GM12878 (cell line): ENCODE results near the gene NXPH1. TPM values are rescaled to one million over a fixed set of nuclear protein-coding genes. Genes with fewer than 3 reads are reported as not detected.

ENCODE experiments used
- ATAC-seq: fragments of 200-7000 bp; cut with Tn5 transposase; 3 replicates; pipeline ENCODE4 v1.9.1; 2020; ENCODE audit warnings: mild to moderate bottlenecking, moderate library complexity
- BruUV-seq: library from RNA; stranded (reverse); fragments of 400-500 nt; replicated peaks from 2 replicates; lab custom pipeline; 2021; lab: Mats Ljungman, UMichigan
- CTCF ChIA-PET: fragments of 300-600 bp; sonication (Branson Sonifier 250); formaldehyde crosslinking; extraction: SDS; loops from one replicate; lab custom pipeline; 2021; ENCODE audit warnings: inconsistent platforms; lab: Yijun Ruan, JAX
- POLR2A ChIA-PET: fragments of 350-600 bp; formaldehyde crosslinking; extraction: SDS; loops from one replicate; lab custom pipeline; 2021; ENCODE audit warnings: inconsistent platforms; lab: Charles Lee
- RAD21 ChIA-PET: fragments of 300-600 bp; sonication (Branson Sonifier 250); formaldehyde crosslinking; loops from one replicate; lab custom pipeline; 2023; ENCODE audit warnings: antibody characterized with exemption; ENCODE audit not compliant: unreplicated experiment; lab: Charles Lee
- SMC1A ChIA-PET: fragments of 300-600 bp; sonication (Branson Sonifier 250); formaldehyde crosslinking; loops from one replicate; lab custom pipeline; 2023; ENCODE audit not compliant: unreplicated experiment, uncharacterized antibody; lab: Charles Lee
- DNase-seq: peaks from one replicate; pipeline ENCODE4 v3.0.0-alpha.2; 2011; ENCODE audit warnings: low read depth, low spot score
- FAIRE-seq: peaks from 3 replicates; lab custom pipeline; 2011; peaks lifted over from hg19 to GRCh38; lab: Jason Lieb, UNC
- H2AFZ ChIP-seq: 2 replicates; pipeline ENCODE4 v1.6.0; 2011; ENCODE audit warnings: low read depth, low read length, control low read depth; ENCODE audit not compliant: control insufficient read depth
- H3K27ac ChIP-seq: 2 replicates; pipeline ENCODE4 v1.5.1; 2011; ENCODE audit warnings: control low read depth; ENCODE audit not compliant: control insufficient read depth, insufficient read depth
- H3K27me3 ChIP-seq, 2 experiments: replicated peaks in 1 of 2; 2 replicates each; pipeline versions ENCODE4 v1.6.0 to v1.6.1; 2011; ENCODE audit warnings: low read length in 1 of 2; ENCODE audit not compliant: control insufficient read depth in 2 of 2, insufficient read depth in 2 of 2
- H3K36me3 ChIP-seq, 2 experiments: 2 replicates each; pipeline ENCODE4 v1.5.1; 2011; ENCODE audit warnings: low read length in 1 of 2; ENCODE audit not compliant: control insufficient read depth in 2 of 2, insufficient read depth in 2 of 2
- H3K4me1 ChIP-seq: 2 replicates; pipeline ENCODE4 v1.6.1; 2011; ENCODE audit warnings: mild to moderate bottlenecking, low read length, moderate library complexity, mixed read lengths; ENCODE audit not compliant: control insufficient read depth, insufficient read depth
- H3K4me2 ChIP-seq: 2 replicates; pipeline ENCODE4 v1.6.0; 2011; ENCODE audit warnings: control low read depth; ENCODE audit not compliant: control insufficient read depth, insufficient read depth
- H3K4me3 ChIP-seq: fragments of 200-600 bp; sonication (generic); 2 replicates; pipeline ENCODE4 v1.5.1; 2016
- H3K79me2 ChIP-seq: 2 replicates; pipeline ENCODE4 v1.6.0; 2011; ENCODE audit warnings: low read length; ENCODE audit not compliant: control insufficient read depth, insufficient read depth
- H3K9ac ChIP-seq: 2 replicates; pipeline ENCODE4 v1.8.0; 2011; ENCODE audit warnings: low read length, control low read depth, mixed read lengths; ENCODE audit not compliant: control insufficient read depth, insufficient read depth
- H3K9me3 ChIP-seq: replicated peaks from 3 replicates; pipeline ENCODE4 v1.5.1; 2011; ENCODE audit warnings: mild to moderate bottlenecking, low read length; ENCODE audit not compliant: control insufficient read depth, insufficient read depth
- H4K20me1 ChIP-seq: 2 replicates; pipeline ENCODE4 v1.6.0; 2011; ENCODE audit not compliant: control insufficient read depth, insufficient read depth
- ASH2L ChIP-seq: fragments of 300-600, 200-600 bp; sonication (generic); IDR thresholded peaks from 2 replicates; pipeline ENCODE4 v1.6.1; 2017; ENCODE audit warnings: low read depth, mild to moderate bottlenecking, borderline replicate concordance
- MXI1 ChIP-seq: fragments of 150-350 bp; IDR thresholded peaks from 2 replicates; pipeline ENCODE4 v1.6.1; 2011; ENCODE audit warnings: low read depth, mild to moderate bottlenecking, inconsistent platforms, low read length, improper control_type of control experiment
- WGBS: methylation state at CpG from one replicate; pipeline ENCODE4 v1.1.6; 2016; ENCODE audit warnings: low lambda C conversion rate; ENCODE audit not compliant: insufficient replicate concordance, insufficient coverage; ENCODE audit errors: missing lambda C conversion rate; 5-methylcytosine and 5-hydroxymethylcytosine counted together
- in situ Hi-C: fragments of 300-500 bp; cut with MboI; formaldehyde crosslinking; loops from 9 replicates; pipeline ENCODE4 v1.14.3; 2018; ENCODE audit warnings: mixed read lengths
- intact Hi-C: fragments of 100-400 bp; cut with micrococcal nuclease; formaldehyde crosslinking; loops from one replicate; pipeline ENCODE4 v1.14.2; 2022; ENCODE audit not compliant: unreplicated experiment
- polyA plus RNA-seq, 11 experiments: library from polyadenylated mRNA; depleted of rRNA in 4 of 11; unstranded in 6 of 11; stranded (reverse) in 5 of 11; fragments of >200 nt; fragmentation: Nextera tagmentation in 4 of 11; fragmentation: Illumina TruSeq in 1 of 11; extraction: Ambion mirVana in 4 of 11; extraction: Trizol in 1 of 11; gene quantifications; 1 replicate in 1 of 11; 2 replicates in 10 of 11; pipeline versions ENCODE4 v1.2.1 to v1.2.3, GENCODE V29; 2011 to 2016; ENCODE audit warnings: inconsistent platforms in 2 of 11, missing spikeins in 2 of 11, low read depth in 1 of 11
- total RNA-seq, 4 experiments: library from RNA; depleted of rRNA in 3 of 4; stranded (reverse); fragments of >200 nt in 3 of 4; fragmentation: Illumina TruSeq in 1 of 4; extraction: Trizol in 1 of 4; gene quantifications; 2 replicates each; pipeline versions ENCODE4 v1.2.1 to v1.2.3, GENCODE V29; 2013 to 2021
- TF ChIP-seq, protein P1 (sequence below): fragments of 450-650 bp; conservative IDR thresholded peaks from 2 replicates; pipeline ENCODE4 v1.6.1; 2017; ENCODE audit warnings: mild to moderate bottlenecking, moderate library complexity
- TF ChIP-seq, protein P2 (sequence below): fragments of 450-650 bp; IDR thresholded peaks from 2 replicates; pipeline ENCODE4 v1.6.1; 2017; ENCODE audit warnings: borderline replicate concordance

NXPH1 gene
- total and polyA plus RNA-seq, 10 of the 15 experiments (the other 5 are each of a cell fraction or from before 2014, with no cell fraction given), result 0.06 to 0.34 TPM; not detected in 8

DNA sequence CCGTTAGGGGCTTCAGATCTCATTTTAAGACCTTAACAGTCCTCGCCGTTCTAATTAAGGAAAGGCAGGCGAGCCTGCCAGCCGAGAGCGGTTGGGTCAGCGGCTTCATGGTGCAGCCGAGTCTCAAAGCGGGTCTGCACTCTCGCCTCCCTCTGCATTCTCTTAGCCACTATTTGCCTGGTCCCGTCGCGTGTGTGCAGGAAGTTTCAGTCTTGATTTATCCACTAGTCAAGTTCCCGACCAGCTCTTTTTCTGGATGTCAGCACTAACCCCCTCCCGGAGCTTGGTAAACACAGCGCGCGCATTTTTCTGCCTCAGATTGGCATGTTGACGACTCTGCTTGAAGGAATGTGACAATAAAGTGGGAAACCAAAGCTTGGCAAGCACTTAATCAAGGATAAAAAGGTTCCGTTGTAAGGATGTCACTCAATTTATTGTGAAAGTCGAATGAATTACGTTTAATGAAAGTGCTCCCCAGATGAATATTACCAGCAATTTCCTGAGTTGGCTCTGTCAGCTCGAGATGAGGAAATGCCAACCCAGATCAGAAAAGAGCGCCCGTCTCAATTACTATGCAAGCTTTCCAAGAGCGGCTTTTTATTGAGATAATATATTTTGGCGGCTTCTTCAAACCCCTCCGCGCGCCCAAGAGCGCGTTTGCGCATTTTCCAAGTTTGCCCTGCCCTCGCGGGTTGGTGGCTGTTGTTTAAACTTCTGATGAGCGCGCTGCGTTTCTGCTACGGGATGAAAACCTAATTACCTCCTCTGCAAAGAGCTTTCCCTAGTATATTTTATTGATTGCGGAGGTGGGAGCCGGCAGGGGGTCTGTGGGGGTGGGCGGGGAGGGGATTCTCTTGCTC is 7.9 kb downstream of the NXPH1 start:
- in situ Hi-C loops (no loop called here), intact Hi-C loops (no loop called here)
- 37% methylated on average over 42 of the region's 42 CpGs for WGBS
- Histone ChIP-seq H3K9ac (no peak overlapping the region), H4K20me1 (no peaks in the 10 kb centered on the region), H3K36me3 (no peaks in the 10 kb centered on the region), H2AFZ (no peak overlapping the region), H3K9me3 (peaks cover 6% of the 10 kb centered on the region; the same call in 2 of the 3 replicates), H3K27ac (no peak overlapping the region), H3K4me3 (no peak overlapping the region), H3K4me1 (no peaks in the 10 kb centered on the region), H3K27me3 (peaks cover 10 to 22% of the 10 kb centered on the region in 2 experiments), H3K79me2 (no peaks in the 10 kb centered on the region), H3K4me2 (no peak overlapping the region)
- ATAC-seq, result no peak
- no peak for FAIRE-seq
- ChIA-PET SMC1A (interaction anchor here (1.8 kb wide), 1 partner anchor 22 kb away, joined by 4 read pairs; no protein-coding TSS in a partner anchor), POLR2A (no interaction called here), RAD21 (no interaction called here), CTCF (interaction anchor here (1.1 to 4.0 kb wide), 2 partner anchors 279 to 282 kb away, joined by 3 to 38 read pairs; no protein-coding TSS in a partner anchor)
- no peak for DNase-seq
- no peak for TF ChIP-seq ASH2L
- TF ChIP-seq, protein P1, sequence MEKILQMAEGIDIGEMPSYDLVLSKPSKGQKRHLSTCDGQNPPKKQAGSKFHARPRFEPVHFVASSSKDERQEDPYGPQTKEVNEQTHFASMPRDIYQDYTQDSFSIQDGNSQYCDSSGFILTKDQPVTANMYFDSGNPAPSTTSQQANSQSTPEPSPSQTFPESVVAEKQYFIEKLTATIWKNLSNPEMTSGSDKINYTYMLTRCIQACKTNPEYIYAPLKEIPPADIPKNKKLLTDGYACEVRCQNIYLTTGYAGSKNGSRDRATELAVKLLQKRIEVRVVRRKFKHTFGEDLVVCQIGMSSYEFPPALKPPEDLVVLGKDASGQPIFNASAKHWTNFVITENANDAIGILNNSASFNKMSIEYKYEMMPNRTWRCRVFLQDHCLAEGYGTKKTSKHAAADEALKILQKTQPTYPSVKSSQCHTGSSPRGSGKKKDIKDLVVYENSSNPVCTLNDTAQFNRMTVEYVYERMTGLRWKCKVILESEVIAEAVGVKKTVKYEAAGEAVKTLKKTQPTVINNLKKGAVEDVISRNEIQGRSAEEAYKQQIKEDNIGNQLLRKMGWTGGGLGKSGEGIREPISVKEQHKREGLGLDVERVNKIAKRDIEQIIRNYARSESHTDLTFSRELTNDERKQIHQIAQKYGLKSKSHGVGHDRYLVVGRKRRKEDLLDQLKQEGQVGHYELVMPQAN, result no peak
- TF ChIP-seq, protein P2, sequence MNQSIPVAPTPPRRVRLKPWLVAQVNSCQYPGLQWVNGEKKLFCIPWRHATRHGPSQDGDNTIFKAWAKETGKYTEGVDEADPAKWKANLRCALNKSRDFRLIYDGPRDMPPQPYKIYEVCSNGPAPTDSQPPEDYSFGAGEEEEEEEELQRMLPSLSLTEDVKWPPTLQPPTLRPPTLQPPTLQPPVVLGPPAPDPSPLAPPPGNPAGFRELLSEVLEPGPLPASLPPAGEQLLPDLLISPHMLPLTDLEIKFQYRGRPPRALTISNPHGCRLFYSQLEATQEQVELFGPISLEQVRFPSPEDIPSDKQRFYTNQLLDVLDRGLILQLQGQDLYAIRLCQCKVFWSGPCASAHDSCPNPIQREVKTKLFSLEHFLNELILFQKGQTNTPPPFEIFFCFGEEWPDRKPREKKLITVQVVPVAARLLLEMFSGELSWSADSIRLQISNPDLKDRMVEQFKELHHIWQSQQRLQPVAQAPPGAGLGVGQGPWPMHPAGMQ, result no peak
- TF ChIP-seq MXI1, result no peak
- BruUV-seq, result no TSS peak
